ENCODE measurements around the gene MRPL48. TPM values are rescaled to one million over a fixed set of nuclear protein-coding genes. Genes with fewer than 3 reads are reported as not detected.

The MRPL48 gene
- total RNA-seq, 4 donors from 2014 or later, result 15.2 to 26.4 (median 21.0) TPM

- H3K4me3 ChIP-seq (ENCODE audit: low read depth, poor library complexity, severe bottlenecking), result no peak overlapping the region
- no peak for DNase-seq (ENCODE audit: low spot score in 2 of 2)
- intact Hi-C loops (cut with DNase I; ENCODE audit: low total_unique reads), result no loop called here
- TF ChIP-seq CTCF (IDR thresholded peaks at IDR 0.05) (no peak), POLR2A (IDR thresholded peaks at IDR 0.05) (no peak)
Observed at GRCh38 chr11:73755670-73756069, 32.0 kb upstream of the MRPL48 start.

- intact Hi-C loops (cut with DNase I; ENCODE audit: low total_unique reads), result no loop called here
- no peak for DNase-seq (ENCODE audit: low spot score in 2 of 2)
- 61 to 71% methylated on average over 5 of the region's 5 CpGs for WGBS, 2 donors
- TF ChIP-seq CTCF (IDR thresholded peaks at IDR 0.05), result no peak
- TF ChIP-seq POLR2A (IDR thresholded peaks at IDR 0.05), result no peak
- H3K4me3 ChIP-seq (ENCODE audit: low read depth, poor library complexity, severe bottlenecking), result no peak overlapping the region
Observed at GRCh38 chr11:73757598-73757997, 30.1 kb upstream of the MRPL48 start.

GRCh38 chr11:73758451-73758850 is 29.2 kb upstream of the MRPL48 start:
- intact Hi-C loops (cut with DNase I; ENCODE audit: low total_unique reads), result no loop called here
- 42 to 60% methylated on average over 1 of the region's 1 CpG for WGBS, 2 donors
- no peak overlapping the region for H3K4me3 ChIP-seq (ENCODE audit: low read depth, poor library complexity, severe bottlenecking)
- TF ChIP-seq CTCF (IDR thresholded peaks at IDR 0.05) (no peak), POLR2A (IDR thresholded peaks at IDR 0.05) (no peak)
- DNase-seq (ENCODE audit: low spot score in 2 of 2), result no peak

- peak overlapping the region; percentile 98 for H3K4me3 ChIP-seq (ENCODE audit: low read depth, poor library complexity, severe bottlenecking)
- no peak for DNase-seq (ENCODE audit: low spot score in 2 of 2)
- intact Hi-C loops (cut with DNase I; ENCODE audit: low total_unique reads), result no loop called here
- TF ChIP-seq CTCF (IDR thresholded peaks at IDR 0.05) (no peak), POLR2A (IDR thresholded peaks at IDR 0.05) (no peak)
- 1% methylated on average over 8 of the region's 8 CpGs for WGBS, 2 donors
Observed at GRCh38 chr11:73759610-73760134, 28.0 kb upstream of the MRPL48 start.

GRCh38 chr11:73760135-73760678 is 27.5 kb upstream of the MRPL48 start:
- 0 to 1% methylated on average over 38 to 42 of the region's 44 CpGs for WGBS, 2 donors
- TF ChIP-seq CTCF (IDR thresholded peaks at IDR 0.05) (no peak), POLR2A (IDR thresholded peaks at IDR 0.05) (no peak)
- intact Hi-C loops (cut with DNase I; ENCODE audit: low total_unique reads), result no loop called here
- H3K4me3 ChIP-seq (ENCODE audit: low read depth, poor library complexity, severe bottlenecking), result peak overlapping the region; percentile 98
- DNase-seq (ENCODE audit: low spot score in 2 of 2), result peak; percentile 44 to 92

Data from lower leg skin (tissue), 4 donors.